Measurements from ENCODE around the gene AK5.

AK5 gene

GRCh38 chr1:77487631-77488030 lies 205.8 kb downstream of the AK5 start:
- H3K4me3 ChIP-seq (replicated peaks; ENCODE audit: low read depth, low read length), result no peak overlapping the region
- no peak for DNase-seq (ENCODE audit: low read depth)
- no peak for TF ChIP-seq CTCF (IDR thresholded peaks at IDR 0.05; ENCODE audit: low read length, missing control alignments)

DNA sequence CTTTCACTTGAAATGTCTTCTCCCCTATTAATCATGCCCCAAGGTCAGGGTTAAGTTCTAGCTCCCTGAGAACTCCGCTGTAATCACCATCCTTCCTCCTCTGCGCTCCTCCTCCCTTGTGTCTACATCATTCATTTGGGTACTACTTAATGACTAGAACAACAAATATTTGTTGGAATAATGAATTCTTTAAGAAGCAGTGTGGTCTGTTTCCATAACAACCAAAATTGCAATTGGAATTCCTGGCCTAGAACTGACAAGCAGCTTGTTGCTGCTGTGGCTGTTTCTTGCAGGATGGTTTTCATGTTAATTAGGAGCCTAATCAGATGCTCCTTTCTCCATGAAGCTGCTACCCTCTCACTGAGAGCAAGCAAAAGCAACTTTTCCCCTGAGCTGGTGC lies 208.1 kb downstream of the AK5 start:
- TF ChIP-seq CTCF (IDR thresholded peaks at IDR 0.05; ENCODE audit: low read length, missing control alignments), result no peak
- H3K4me3 ChIP-seq (replicated peaks; ENCODE audit: low read depth, low read length), result no peak overlapping the region
- peak; percentile 51 for DNase-seq (ENCODE audit: low read depth)

DNA sequence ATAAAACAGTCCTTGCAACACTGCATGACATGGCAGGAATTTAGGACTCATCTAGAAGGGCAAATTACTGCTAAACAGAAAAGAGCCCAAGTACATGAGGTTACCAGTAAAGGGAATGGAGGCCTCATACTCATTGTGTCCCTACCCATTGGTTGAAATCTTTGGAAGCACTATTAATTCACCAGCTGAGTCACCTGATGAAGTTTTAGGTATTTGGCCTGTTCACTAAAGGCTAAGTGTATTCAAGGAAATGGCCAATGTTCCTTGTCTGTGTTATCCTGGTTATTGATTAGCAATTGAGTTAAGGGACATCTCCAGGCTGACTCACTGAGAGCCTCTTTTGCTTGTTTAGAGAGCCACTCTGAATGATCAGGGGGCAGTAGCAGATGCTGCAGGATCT lies 212.2 kb downstream of the AK5 start:
- DNase-seq (ENCODE audit: low read depth), result no peak
- no peak for TF ChIP-seq CTCF (IDR thresholded peaks at IDR 0.05; ENCODE audit: low read length, missing control alignments)
- H3K4me3 ChIP-seq (replicated peaks; ENCODE audit: low read depth, low read length), result no peak overlapping the region

GRCh38 chr1:77498918-77499317 lies 217.1 kb downstream of the AK5 start:
- no peak for DNase-seq (ENCODE audit: low read depth)
- H3K4me3 ChIP-seq (replicated peaks; ENCODE audit: low read depth, low read length), result no peak overlapping the region
- no peak for TF ChIP-seq CTCF (IDR thresholded peaks at IDR 0.05; ENCODE audit: low read length, missing control alignments)

- TF ChIP-seq CTCF (IDR thresholded peaks at IDR 0.05; ENCODE audit: low read length, missing control alignments), result no peak
Measured at GRCh38 chr1:77499466-77499865, 217.6 kb downstream of the AK5 start.

GRCh38 chr1:77504986-77505385 lies 223.2 kb downstream of the AK5 start:
- no peak for TF ChIP-seq CTCF (IDR thresholded peaks at IDR 0.05; ENCODE audit: low read length, missing control alignments)
- peak; percentile 78 for DNase-seq (ENCODE audit: low read depth)
- no peak overlapping the region for H3K4me3 ChIP-seq (replicated peaks; ENCODE audit: low read depth, low read length)

More at GRCh38 chr1:77499466-77499865, 217.6 kb downstream of the AK5 start:
- no peak for DNase-seq (ENCODE audit: low read depth)
- no peak overlapping the region for H3K4me3 ChIP-seq (replicated peaks; ENCODE audit: low read depth, low read length)

DNA sequence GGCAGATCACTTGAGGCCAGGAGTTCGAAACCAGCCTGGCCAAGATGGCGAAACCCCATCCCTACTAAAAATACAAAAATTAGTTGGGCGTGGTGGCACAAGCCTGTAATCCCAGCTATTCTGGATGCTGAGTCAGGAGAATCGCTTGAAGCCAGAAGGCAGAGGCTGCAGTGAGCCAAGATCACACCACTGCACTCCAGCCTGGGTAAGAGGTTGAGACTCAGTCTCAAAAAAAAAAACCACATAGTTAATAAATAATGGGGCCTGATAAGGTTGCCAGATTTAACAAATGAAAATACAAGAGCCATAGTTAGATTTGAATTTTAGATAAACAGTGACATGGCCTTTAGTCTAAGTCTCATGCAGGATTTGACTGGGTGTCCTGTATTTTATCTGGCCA lies 225.0 kb downstream of the AK5 start:
- no peak for TF ChIP-seq CTCF (IDR thresholded peaks at IDR 0.05; ENCODE audit: low read length, missing control alignments)
- H3K4me3 ChIP-seq (replicated peaks; ENCODE audit: low read depth, low read length), result no peak overlapping the region
- no peak for DNase-seq (ENCODE audit: low read depth)
